ENCODE results near the gene TAF1C. TPM values are rescaled to one million over a fixed set of nuclear protein-coding genes. Genes with fewer than 3 reads are reported as not detected.

The TAF1C gene
- total and polyA plus RNA-seq, 10 of the 15 experiments (the other 5 are each of a cell fraction or from before 2014, with no cell fraction given) = 0.98 to 40.1 (median 15.4) TPM

DNA sequence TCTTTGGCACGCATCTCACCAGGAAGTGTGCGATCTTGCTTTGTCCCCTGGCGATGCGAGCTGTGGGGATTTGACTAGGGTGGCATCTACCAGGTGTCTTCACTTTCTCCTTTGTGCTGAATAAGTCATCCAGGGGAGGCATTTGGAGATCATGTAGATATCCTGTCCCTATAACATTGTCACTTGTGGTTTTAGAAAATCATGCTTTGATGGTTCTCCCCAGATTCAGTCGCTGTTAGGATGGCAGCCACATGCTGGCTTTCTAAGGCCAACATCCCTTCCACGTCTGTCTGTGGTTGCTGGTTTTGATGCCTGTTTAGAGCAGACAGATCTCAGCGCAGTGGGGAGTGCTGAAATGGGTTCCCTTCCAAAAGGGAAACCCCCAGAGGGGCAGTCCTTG, 6.6 kb upstream of the TAF1C start:
- WGBS (ENCODE audit: insufficient coverage, insufficient replicate concordance, low lambda C conversion rate, missing lambda C conversion rate) = 62% methylated on average over 7 of the region's 7 CpGs
- Histone ChIP-seq H3K27me3 (replicated peaks in 1 of 2; ENCODE audit: control insufficient read depth in 2 of 2, insufficient read depth in 2 of 2, low read length in 1 of 2) (no peaks in the 10 kb centered on the region), H4K20me1 (ENCODE audit: control insufficient read depth, insufficient read depth) (no peaks in the 10 kb centered on the region), H3K27ac (ENCODE audit: control insufficient read depth, insufficient read depth) (no peak overlapping the region), H3K4me2 (ENCODE audit: control insufficient read depth, insufficient read depth) (no peak overlapping the region), H3K36me3 (ENCODE audit: control insufficient read depth in 2 of 2, insufficient read depth in 2 of 2, low read length in 1 of 2) (no peaks in the 10 kb centered on the region), H3K4me3 (no peak overlapping the region), H3K79me2 (ENCODE audit: control insufficient read depth, insufficient read depth, low read length) (no peaks in the 10 kb centered on the region), H2AFZ (ENCODE audit: control insufficient read depth, low read depth, low read length) (no peak overlapping the region), H3K4me1 (ENCODE audit: control insufficient read depth, insufficient read depth, low read length) (no peaks in the 10 kb centered on the region), H3K9me3 (replicated peaks; ENCODE audit: control insufficient read depth, insufficient read depth, low read length) (no peaks in the 10 kb centered on the region), H3K9ac (ENCODE audit: control insufficient read depth, insufficient read depth, low read length) (no peak overlapping the region)
- in situ Hi-C loops (cut with MboI) (no loop called here), intact Hi-C loops (cut with micrococcal nuclease; ENCODE audit: unreplicated experiment) (no loop called here)
- TF ChIP-seq TBL1XR1 (IDR thresholded peaks at IDR 0.05; ENCODE audit: low read depth, low read length) = no peak
- TF ChIP-seq, protein P1, sequence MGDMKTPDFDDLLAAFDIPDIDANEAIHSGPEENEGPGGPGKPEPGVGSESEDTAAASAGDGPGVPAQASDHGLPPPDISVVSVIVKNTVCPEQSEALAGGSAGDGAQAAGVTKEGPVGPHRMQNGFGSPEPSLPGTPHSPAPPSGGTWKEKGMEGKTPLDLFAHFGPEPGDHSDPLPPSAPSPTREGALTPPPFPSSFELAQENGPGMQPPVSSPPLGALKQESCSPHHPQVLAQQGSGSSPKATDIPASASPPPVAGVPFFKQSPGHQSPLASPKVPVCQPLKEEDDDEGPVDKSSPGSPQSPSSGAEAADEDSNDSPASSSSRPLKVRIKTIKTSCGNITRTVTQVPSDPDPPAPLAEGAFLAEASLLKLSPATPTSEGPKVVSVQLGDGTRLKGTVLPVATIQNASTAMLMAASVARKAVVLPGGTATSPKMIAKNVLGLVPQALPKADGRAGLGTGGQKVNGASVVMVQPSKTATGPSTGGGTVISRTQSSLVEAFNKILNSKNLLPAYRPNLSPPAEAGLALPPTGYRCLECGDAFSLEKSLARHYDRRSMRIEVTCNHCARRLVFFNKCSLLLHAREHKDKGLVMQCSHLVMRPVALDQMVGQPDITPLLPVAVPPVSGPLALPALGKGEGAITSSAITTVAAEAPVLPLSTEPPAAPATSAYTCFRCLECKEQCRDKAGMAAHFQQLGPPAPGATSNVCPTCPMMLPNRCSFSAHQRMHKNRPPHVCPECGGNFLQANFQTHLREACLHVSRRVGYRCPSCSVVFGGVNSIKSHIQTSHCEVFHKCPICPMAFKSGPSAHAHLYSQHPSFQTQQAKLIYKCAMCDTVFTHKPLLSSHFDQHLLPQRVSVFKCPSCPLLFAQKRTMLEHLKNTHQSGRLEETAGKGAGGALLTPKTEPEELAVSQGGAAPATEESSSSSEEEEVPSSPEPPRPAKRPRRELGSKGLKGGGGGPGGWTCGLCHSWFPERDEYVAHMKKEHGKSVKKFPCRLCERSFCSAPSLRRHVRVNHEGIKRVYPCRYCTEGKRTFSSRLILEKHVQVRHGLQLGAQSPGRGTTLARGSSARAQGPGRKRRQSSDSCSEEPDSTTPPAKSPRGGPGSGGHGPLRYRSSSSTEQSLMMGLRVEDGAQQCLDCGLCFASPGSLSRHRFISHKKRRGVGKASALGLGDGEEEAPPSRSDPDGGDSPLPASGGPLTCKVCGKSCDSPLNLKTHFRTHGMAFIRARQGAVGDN (IDR thresholded peaks at IDR 0.05) = no peak
- no peak for TF ChIP-seq ZNF24 (IDR thresholded peaks at IDR 0.05)
- no peak for TF ChIP-seq ZSCAN29 (IDR thresholded peaks at IDR 0.05)
- TF ChIP-seq, protein P2, sequence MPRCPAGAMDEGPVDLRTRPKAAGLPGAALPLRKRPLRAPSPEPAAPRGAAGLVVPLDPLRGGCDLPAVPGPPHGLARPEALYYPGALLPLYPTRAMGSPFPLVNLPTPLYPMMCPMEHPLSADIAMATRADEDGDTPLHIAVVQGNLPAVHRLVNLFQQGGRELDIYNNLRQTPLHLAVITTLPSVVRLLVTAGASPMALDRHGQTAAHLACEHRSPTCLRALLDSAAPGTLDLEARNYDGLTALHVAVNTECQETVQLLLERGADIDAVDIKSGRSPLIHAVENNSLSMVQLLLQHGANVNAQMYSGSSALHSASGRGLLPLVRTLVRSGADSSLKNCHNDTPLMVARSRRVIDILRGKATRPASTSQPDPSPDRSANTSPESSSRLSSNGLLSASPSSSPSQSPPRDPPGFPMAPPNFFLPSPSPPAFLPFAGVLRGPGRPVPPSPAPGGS (IDR thresholded peaks at IDR 0.05; ENCODE audit: borderline replicate concordance, insufficient read depth, low read depth, low read length, poor library complexity, severe bottlenecking) = no peak
- no peak for TF ChIP-seq PML (IDR thresholded peaks at IDR 0.05; ENCODE audit: low read length)
- POLR2A ChIA-PET = no interaction called here
- SMC1A ChIA-PET (ENCODE audit: uncharacterized antibody, unreplicated experiment) = no interaction called here
- RAD21 ChIA-PET (ENCODE audit: unreplicated experiment) = no interaction called here
- no peak for ATAC-seq
- no peak for DNase-seq (ENCODE audit: low read depth, low spot score)
- no TSS peak for BruUV-seq (replicated peaks)
- CTCF ChIA-PET = no interaction called here
- FAIRE-seq = no peak
